Testis (tissue), 2 donors: Measurements from ENCODE around the gene LIPM.

Experiments used
- POLR2A ChIP-seq: fragments of 450-650 bp; IDR thresholded peaks from one replicate; pipeline ENCODE4 v1.6.1; 2017; ENCODE audit warnings: antibody characterized with exemption, mild to moderate bottlenecking, moderate library complexity
- TF ChIP-seq, protein P1 (sequence below), 3 experiments: fragments of 450-650 bp in 2 of 3; fragments of 200-600 bp in 1 of 3; sonication (generic) in 1 of 3; IDR thresholded peaks; one replicate each; pipeline ENCODE4 v1.5.1; 2016 to 2019; ENCODE audit warnings: antibody characterized with exemption in 3 of 3, mild to moderate bottlenecking in 2 of 3, moderate library complexity in 1 of 3

DNA sequence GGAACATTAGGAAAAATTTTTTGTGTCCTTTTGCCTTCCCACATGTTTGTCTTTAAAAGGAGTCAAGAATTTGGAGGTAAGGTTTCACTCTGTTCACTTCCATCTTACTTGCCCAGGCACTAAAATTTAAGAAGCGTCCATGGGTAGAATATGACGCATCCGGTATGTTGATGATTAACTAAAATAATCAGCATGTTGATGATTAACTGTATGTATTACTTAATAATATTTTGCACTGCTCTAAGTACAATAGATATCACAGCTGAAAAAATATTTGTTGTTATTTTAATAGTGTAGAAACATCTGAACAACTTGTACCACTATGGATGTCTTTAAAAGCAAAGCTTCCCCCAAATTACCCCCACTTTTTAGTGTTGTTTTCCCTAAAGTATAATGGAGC is 37.6 kb downstream of the LIPM start:
- TF ChIP-seq, protein P1, sequence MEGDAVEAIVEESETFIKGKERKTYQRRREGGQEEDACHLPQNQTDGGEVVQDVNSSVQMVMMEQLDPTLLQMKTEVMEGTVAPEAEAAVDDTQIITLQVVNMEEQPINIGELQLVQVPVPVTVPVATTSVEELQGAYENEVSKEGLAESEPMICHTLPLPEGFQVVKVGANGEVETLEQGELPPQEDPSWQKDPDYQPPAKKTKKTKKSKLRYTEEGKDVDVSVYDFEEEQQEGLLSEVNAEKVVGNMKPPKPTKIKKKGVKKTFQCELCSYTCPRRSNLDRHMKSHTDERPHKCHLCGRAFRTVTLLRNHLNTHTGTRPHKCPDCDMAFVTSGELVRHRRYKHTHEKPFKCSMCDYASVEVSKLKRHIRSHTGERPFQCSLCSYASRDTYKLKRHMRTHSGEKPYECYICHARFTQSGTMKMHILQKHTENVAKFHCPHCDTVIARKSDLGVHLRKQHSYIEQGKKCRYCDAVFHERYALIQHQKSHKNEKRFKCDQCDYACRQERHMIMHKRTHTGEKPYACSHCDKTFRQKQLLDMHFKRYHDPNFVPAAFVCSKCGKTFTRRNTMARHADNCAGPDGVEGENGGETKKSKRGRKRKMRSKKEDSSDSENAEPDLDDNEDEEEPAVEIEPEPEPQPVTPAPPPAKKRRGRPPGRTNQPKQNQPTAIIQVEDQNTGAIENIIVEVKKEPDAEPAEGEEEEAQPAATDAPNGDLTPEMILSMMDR (IDR thresholded peaks at IDR 0.05) = no peak
- TF ChIP-seq POLR2A = no peak
